Neuronal stem cell (in vitro differentiated cells): Measurements from ENCODE around the gene RPRD2.

ENCODE experiments used
- DNase-seq: peaks from one replicate; pipeline ENCODE4 v3.0.0-alpha.2; 2013; ENCODE audit warnings: low spot score
- H2AFZ ChIP-seq: one replicate; pipeline ENCODE4 v1.6.1; 2013; ENCODE audit warnings: mild to moderate bottlenecking, low read length, inconsistent platforms
- H2AK5ac ChIP-seq: 2 replicates; pipeline ENCODE4 v1.6.1; 2013; ENCODE audit warnings: low read depth, mild to moderate bottlenecking, inconsistent platforms, low read length, moderate library complexity, mixed read lengths
- H2BK120ac ChIP-seq: 2 replicates; pipeline ENCODE4 v1.6.1; 2013; ENCODE audit warnings: low read depth, mild to moderate bottlenecking, inconsistent platforms, low read length, moderate library complexity, mixed read lengths
- H2BK12ac ChIP-seq: one replicate; pipeline ENCODE4 v1.6.1; 2013; ENCODE audit warnings: low read length, inconsistent platforms
- H2BK15ac ChIP-seq: 2 replicates; pipeline ENCODE4 v1.6.1; 2013; ENCODE audit warnings: mild to moderate bottlenecking, low read length, inconsistent platforms, mixed read lengths
- H2BK5ac ChIP-seq: one replicate; pipeline ENCODE4 v1.6.1; 2013; ENCODE audit warnings: inconsistent platforms, mild to moderate bottlenecking, low read length, moderate library complexity
- H3K14ac ChIP-seq: one replicate; pipeline ENCODE4 v1.6.1; 2013; ENCODE audit warnings: low read length, inconsistent platforms
- H3K18ac ChIP-seq: 2 replicates; pipeline ENCODE4 v1.6.1; 2013; ENCODE audit warnings: low read length, inconsistent platforms
- H3K23ac ChIP-seq: 2 replicates; pipeline ENCODE4 v1.6.1; 2013; ENCODE audit warnings: low read depth, mild to moderate bottlenecking, mixed read lengths, low read length, inconsistent platforms; ENCODE audit not compliant: poor library complexity
- H3K27ac ChIP-seq: replicated peaks from 3 replicates; pipeline ENCODE4 v1.5.1; 2013; ENCODE audit warnings: low read length, inconsistent platforms
- H3K27me3 ChIP-seq, 3 experiments: 2 replicates each; pipeline ENCODE4 v1.6.1; 2013; ENCODE audit warnings: low read length in 3 of 3, mild to moderate bottlenecking in 2 of 3, inconsistent platforms in 1 of 3, low read depth in 1 of 3, mixed read lengths in 1 of 3, moderate library complexity in 1 of 3; ENCODE audit not compliant: control insufficient read depth in 3 of 3, insufficient read depth in 3 of 3
- H3K36me3 ChIP-seq, 2 donors: replicated peaks in 1 of 2; 2 replicates each; pipeline ENCODE4 v1.6.1; 2013; ENCODE audit warnings: low read length in 2 of 2; ENCODE audit not compliant: control insufficient read depth in 2 of 2, insufficient read depth in 2 of 2
- H3K4ac ChIP-seq: 2 replicates; pipeline ENCODE4 v1.6.1; 2013; ENCODE audit warnings: inconsistent platforms, mild to moderate bottlenecking, low read length, moderate library complexity
- H3K4me1 ChIP-seq, 2 donors: 1 replicate in 1 of 2; 2 replicates in 1 of 2; pipeline ENCODE4 v1.6.1; 2013; ENCODE audit warnings: low read length in 2 of 2, low read depth in 1 of 2; ENCODE audit not compliant: control insufficient read depth in 2 of 2, insufficient read depth in 1 of 2
- H3K4me2 ChIP-seq: one replicate; pipeline ENCODE4 v1.6.1; 2013; ENCODE audit warnings: mild to moderate bottlenecking, low read length, inconsistent platforms; ENCODE audit not compliant: insufficient read depth, poor library complexity, severe bottlenecking
- H3K4me3 ChIP-seq, 2 donors: 2 replicates each; pipeline ENCODE4 v1.5.1; 2013; ENCODE audit warnings: low read length in 2 of 2, mild to moderate bottlenecking in 2 of 2, inconsistent platforms in 1 of 2, moderate library complexity in 1 of 2
- H3K79me1 ChIP-seq: one replicate; pipeline ENCODE4 v1.6.1; 2013; ENCODE audit warnings: low read depth, mild to moderate bottlenecking, inconsistent platforms, low read length, moderate library complexity
- H3K9ac ChIP-seq: one replicate; pipeline ENCODE4 v1.6.1; 2013; ENCODE audit warnings: mild to moderate bottlenecking, low read depth, low read length, inconsistent platforms; ENCODE audit not compliant: poor library complexity
- H3K9me3 ChIP-seq, 2 donors: replicated peaks in 1 of 2; 2 replicates each; pipeline versions ENCODE3 to v1.6.1; 2013; ENCODE audit warnings: low read length in 2 of 2, mild to moderate bottlenecking in 2 of 2, inconsistent platforms in 1 of 2, low read depth in 1 of 2, mixed read lengths in 1 of 2, moderate library complexity in 1 of 2; ENCODE audit not compliant: control insufficient read depth in 2 of 2, insufficient read depth in 1 of 2
- H4K8ac ChIP-seq: one replicate; pipeline ENCODE4 v1.6.1; 2013; ENCODE audit warnings: low read depth, mild to moderate bottlenecking, inconsistent platforms, low read length, moderate library complexity
- H4K91ac ChIP-seq: one replicate; pipeline ENCODE4 v1.6.1; 2013; ENCODE audit warnings: low read length, low read depth, mild to moderate bottlenecking, inconsistent platforms; ENCODE audit not compliant: poor library complexity
- WGBS, 2 donors: extraction: QIAGEN DNeasy Blood & Tissue Kit; methylation state at CpG; one replicate each; pipeline ENCODE4 v1.1.7; 2013; ENCODE audit warnings: missing lambda C conversion rate in 2 of 2, mixed read lengths in 1 of 2; ENCODE audit not compliant: insufficient read length in 2 of 2, insufficient replicate concordance in 1 of 2; ENCODE audit errors: extremely low coverage in 2 of 2; 5-methylcytosine and 5-hydroxymethylcytosine counted together

The RPRD2 gene

DNA sequence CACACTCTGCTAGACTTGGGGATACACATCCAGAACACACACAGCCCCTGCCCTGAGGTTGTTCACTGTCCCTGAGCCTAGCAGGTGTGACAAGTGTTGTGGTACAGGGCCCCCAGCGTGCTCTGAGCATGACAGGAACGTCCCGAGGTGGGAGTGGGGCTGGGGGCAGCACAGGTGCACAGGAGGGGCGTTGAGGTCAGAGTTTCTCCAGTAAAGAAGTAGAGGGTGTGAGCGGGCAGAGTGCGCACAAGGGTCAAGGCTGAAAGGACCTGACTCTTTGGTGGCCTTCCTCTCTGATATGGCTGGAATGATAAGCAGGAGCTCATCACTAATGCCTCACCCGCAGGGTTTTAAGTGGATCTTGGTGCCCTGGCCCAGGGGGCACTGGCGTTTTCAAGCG is 150.3 kb downstream of the RPRD2 start:
- H3K27ac ChIP-seq, result no peak overlapping the region
- DNase-seq, result no peak
- H3K27me3 ChIP-seq, result no peaks in the 10 kb centered on the region
- H3K14ac ChIP-seq, result no peak overlapping the region
- H3K4me1 ChIP-seq, result peaks cover 2 to 5% of the 10 kb centered on the region in 2 donors
- peaks cover 5 to 12% of the 10 kb centered on the region in 2 donors for H3K36me3 ChIP-seq
- WGBS, 2 donors, result no CpG with 5 or more reads among the region's 9 CpGs
- no peak overlapping the region for H3K4ac ChIP-seq
- H2BK5ac ChIP-seq, result no peak overlapping the region
- H2BK15ac ChIP-seq, result no peak overlapping the region
- H3K79me1 ChIP-seq, result no peaks in the 10 kb centered on the region
- no peak overlapping the region for H2BK12ac ChIP-seq
- peak overlapping the region; percentile 49 for H2AK5ac ChIP-seq
- H3K4me3 ChIP-seq, result no peak overlapping the region
- peak overlapping the region; percentile 72 for H3K9ac ChIP-seq
- H3K23ac ChIP-seq, result no peak overlapping the region
- H3K9me3 ChIP-seq, result no peaks in the 10 kb centered on the region
- H3K18ac ChIP-seq, result no peak overlapping the region
- no peak overlapping the region for H4K91ac ChIP-seq
- no peak overlapping the region for H3K4me2 ChIP-seq
- no peak overlapping the region for H4K8ac ChIP-seq
- no peak overlapping the region for H2BK120ac ChIP-seq
- no peak overlapping the region for H2AFZ ChIP-seq

DNA sequence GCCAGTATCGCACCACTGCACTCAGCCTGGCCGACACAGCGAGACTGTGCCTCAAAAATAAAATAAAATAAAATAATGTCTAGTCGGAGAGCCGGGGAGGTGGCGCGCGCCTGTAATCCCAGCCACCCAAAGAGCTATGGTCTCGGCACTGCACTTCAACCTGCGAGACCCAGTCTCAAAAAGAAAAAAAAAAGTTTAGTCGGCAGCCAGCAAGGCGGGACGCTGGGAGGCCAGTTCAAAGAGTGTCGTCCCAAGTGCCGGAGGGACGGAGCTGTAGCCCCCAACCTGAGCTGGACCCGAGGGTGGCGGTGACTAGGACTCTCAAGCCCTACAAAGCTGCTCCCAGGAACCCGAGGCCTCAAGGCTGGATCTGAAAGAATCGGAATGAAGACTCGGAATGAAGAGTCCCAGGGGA is 151.0 kb downstream of the RPRD2 start:
- Histone ChIP-seq H2AK5ac (no peak overlapping the region), H4K8ac (no peak overlapping the region), H4K91ac (no peak overlapping the region), H3K4me2 (peak overlapping the region; percentile 91), H3K23ac (peak overlapping the region; percentile 16), H3K27me3 (no peaks in the 10 kb centered on the region), H2BK12ac (no peak overlapping the region), H3K18ac (peak overlapping the region; percentile 80), H3K4ac (no peak overlapping the region), H2AFZ (peak overlapping the region; percentile 98), H3K9me3 (no peaks in the 10 kb centered on the region), H3K9ac (peak overlapping the region; percentile 88), H2BK15ac (peak overlapping the region; percentile 18), H2BK120ac (no peak overlapping the region), H2BK5ac (peak overlapping the region; percentile 26), H3K4me3 (peak overlapping the region; percentile 82 to 86), H3K14ac (no peak overlapping the region), H3K27ac (peak overlapping the region; percentile 35), H3K36me3 (peaks cover 5 to 12% of the 10 kb centered on the region in 2 donors), H3K79me1 (no peaks in the 10 kb centered on the region), H3K4me1 (peaks cover 2 to 5% of the 10 kb centered on the region in 2 donors)
- no CpG with 5 or more reads among the region's 21 CpGs for WGBS, 2 donors
- DNase-seq, result no peak

DNA sequence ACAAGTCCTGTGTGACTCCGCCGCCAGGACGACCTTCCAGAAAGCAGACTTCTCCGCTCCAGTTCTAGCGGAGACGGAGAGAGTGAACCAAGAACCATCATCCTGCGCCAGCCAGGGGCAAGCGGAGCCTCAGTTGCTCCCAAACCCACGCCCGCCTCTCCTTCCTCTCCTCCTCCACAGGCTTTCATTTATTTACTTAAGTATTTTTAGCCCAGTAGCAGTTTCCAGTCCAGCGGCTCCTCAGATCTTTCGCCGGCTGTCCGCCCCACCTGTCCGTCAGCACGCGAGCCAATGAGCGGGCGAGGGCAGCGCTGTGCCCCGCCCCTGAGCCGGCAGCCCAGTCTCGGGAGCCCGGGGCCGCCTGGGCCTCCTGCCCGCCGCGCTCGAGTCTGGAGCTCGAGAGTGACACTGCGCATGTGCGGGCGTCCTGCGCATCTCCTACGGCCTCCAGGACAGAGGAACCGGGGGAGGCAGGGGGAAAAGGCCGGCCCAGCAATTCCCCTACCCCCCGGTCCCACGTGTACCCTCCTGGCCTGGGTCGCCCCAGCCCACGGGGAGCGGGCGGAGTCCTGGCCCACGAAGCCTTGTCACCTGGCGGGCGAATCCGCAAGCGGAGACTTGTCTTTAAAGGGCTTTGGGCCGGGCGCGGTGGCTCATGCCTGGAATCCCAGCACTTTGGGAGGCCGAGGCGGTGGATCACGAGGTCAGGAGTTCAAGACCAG is 151.5 kb downstream of the RPRD2 start, which contains the start of gene FALEC:
FALEC (plus strand) TSS at position 425 of the 722 bp plus-strand sequence.
- Histone ChIP-seq H2BK12ac (peak within 1 kb of the TSS; percentile 18), H2BK5ac (peak within 1 kb of the TSS; percentile 35), H2AFZ (peak within 1 kb of the TSS; percentile 98), H3K36me3 (peaks cover 5 to 12% of the 10 kb centered on the region in 2 donors), H2BK15ac (peak within 1 kb of the TSS; percentile 18), H3K27me3 (no peaks in the 10 kb centered on the region), H3K79me1 (no peaks in the 10 kb centered on the region), H4K91ac (no peak within 1 kb of the TSS), H3K4me1 (peaks cover 2 to 5% of the 10 kb centered on the region in 2 donors), H3K4me2 (peak within 1 kb of the TSS; percentile 91), H3K9ac (peak within 1 kb of the TSS; percentile 88), H3K9me3 (no peaks in the 10 kb centered on the region), H3K27ac (peak within 1 kb of the TSS; percentile 59), H3K23ac (peak within 1 kb of the TSS; percentile 16), H3K4me3 (peak within 1 kb of the TSS; percentile 82 to 86), H3K18ac (peak within 1 kb of the TSS; percentile 99), H4K8ac (no peak within 1 kb of the TSS), H3K14ac (no peak within 1 kb of the TSS), H3K4ac (no peak within 1 kb of the TSS), H2BK120ac (no peak within 1 kb of the TSS), H2AK5ac (no peak within 1 kb of the TSS)
- peak; percentile 97 for DNase-seq
- WGBS, 2 donors, result no CpG with 5 or more reads among the region's 54 CpGs

DNA sequence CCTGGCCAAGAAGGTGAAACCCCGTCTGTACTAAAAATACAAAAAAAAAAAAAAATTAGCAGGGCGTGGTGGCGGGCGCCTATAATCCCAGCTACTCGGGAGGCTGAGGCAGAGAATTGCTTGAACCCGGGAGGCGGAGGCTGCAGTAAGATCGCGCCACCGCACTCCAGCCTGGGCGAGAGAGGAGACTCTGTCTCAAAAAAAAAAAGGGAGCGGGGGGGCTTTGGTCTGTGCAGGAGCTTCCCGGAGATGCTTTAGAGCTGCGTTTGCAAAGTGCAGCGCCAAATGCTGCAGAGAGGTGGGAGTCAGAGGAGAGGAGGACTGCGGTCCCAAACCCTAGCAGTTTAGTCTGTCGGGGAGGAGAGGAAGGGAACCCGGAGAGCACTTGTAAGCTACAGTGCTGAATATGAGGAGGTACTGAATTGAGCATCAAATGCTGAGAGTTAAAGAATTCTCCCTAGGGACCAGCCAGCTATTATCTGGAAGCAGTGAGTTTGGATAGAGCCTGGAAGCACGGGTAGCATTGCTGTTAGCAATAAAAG is 152.2 kb downstream of the RPRD2 start:
- no peak overlapping the region for H2AK5ac ChIP-seq
- no peak overlapping the region for H2BK120ac ChIP-seq
- H4K91ac ChIP-seq, result no peak overlapping the region
- H3K27ac ChIP-seq, result no peak overlapping the region
- peak overlapping the region; percentile 98 for H2AFZ ChIP-seq
- no peaks in the 10 kb centered on the region for H3K9me3 ChIP-seq
- H2BK12ac ChIP-seq, result no peak overlapping the region
- no peak overlapping the region for H3K4ac ChIP-seq
- no peaks in the 10 kb centered on the region for H3K79me1 ChIP-seq
- H3K4me1 ChIP-seq, result peaks cover 2 to 5% of the 10 kb centered on the region in 2 donors
- H3K14ac ChIP-seq, result no peak overlapping the region
- no peak for DNase-seq
- H3K4me3 ChIP-seq, result peak overlapping the region; percentile 66 to 82
- H4K8ac ChIP-seq, result no peak overlapping the region
- no peak overlapping the region for H3K9ac ChIP-seq
- no peak overlapping the region for H3K18ac ChIP-seq
- no CpG with 5 or more reads among the region's 19 CpGs for WGBS, 2 donors
- peak overlapping the region; percentile 35 for H2BK5ac ChIP-seq
- H3K23ac ChIP-seq, result no peak overlapping the region
- H3K36me3 ChIP-seq, result peaks cover 5 to 12% of the 10 kb centered on the region in 2 donors
- H3K4me2 ChIP-seq, result peak overlapping the region; percentile 67
- H2BK15ac ChIP-seq, result no peak overlapping the region
- H3K27me3 ChIP-seq, result no peaks in the 10 kb centered on the region
